Stimulated activated CD8-positive, alpha-beta memory T cell treated with anti-CD3 and anti-CD28 coated beads, Interleukin-15, amount 100 ng/mL, for 4 hours (primary cell): ENCODE data around the gene PDCD7.
A peak's percentile ranks its signal among the peaks of the same experiment; 100 is the strongest.
"Not testable (repeated sequence)": the region's sequence is repeated elsewhere in the genome, so short reads cannot be mapped to it uniquely, and the experiment has no call there.

Source experiments
- DNase-seq, 2 donors: peaks; one replicate each; pipeline ENCODE4 v3.0.0-alpha.2; 2020; ENCODE audit warnings: low read depth in 2 of 2

The PDCD7 gene

GRCh38 chr15:65091946-65092770, 41.5 kb downstream of the PDCD7 start:
- DNase-seq: no peak

GRCh38 chr15:65089206-65089824, 44.3 kb downstream of the PDCD7 start:
- no peak for DNase-seq

- DNase-seq: no peak
These were observed 45.0 kb downstream of the PDCD7 start for GRCh38 chr15:65088643-65089021.

GRCh38 chr15:65087873-65088642, 45.5 kb downstream of the PDCD7 start:
- DNase-seq: no peak

GRCh38 chr15:65087411-65087810, 46.2 kb downstream of the PDCD7 start:
- DNase-seq: no peak

GRCh38 chr15:65086680-65087111, 46.9 kb downstream of the PDCD7 start:
- DNase-seq: no peak

- DNase-seq: no peak
These were observed 47.5 kb downstream of the PDCD7 start for GRCh38 chr15:65085990-65086679.

- DNase-seq: no peak
These were observed 48.3 kb downstream of the PDCD7 start for GRCh38 chr15:65085207-65085753.

- DNase-seq: no peak
These were observed 49.0 kb downstream of the PDCD7 start for GRCh38 chr15:65084500-65085206.

GRCh38 chr15:65083262-65083701, 50.3 kb downstream of the PDCD7 start:
- DNase-seq: no peak

GRCh38 chr15:65082303-65082953, 51.2 kb downstream of the PDCD7 start:
- DNase-seq: no peak

GRCh38 chr15:65081758-65082157, 51.9 kb downstream of the PDCD7 start:
- peak; percentile 8 to 13 for DNase-seq

GRCh38 chr15:65081270-65081669, 52.3 kb downstream of the PDCD7 start:
- DNase-seq: no peak

GRCh38 chr15:65079580-65079979, 54.0 kb downstream of the PDCD7 start:
- no peak for DNase-seq

GRCh38 chr15:65077981-65078352, 55.6 kb downstream of the PDCD7 start:
- peak in 1 of 2 donors; percentile 2 for DNase-seq

GRCh38 chr15:65077291-65077980, 56.2 kb downstream of the PDCD7 start:
- no peak for DNase-seq

- no peak for DNase-seq
These were observed 56.9 kb downstream of the PDCD7 start, which contains the start of gene KBTBD13 for GRCh38 chr15:65076486-65077290. Gene KBTBD13, plus strand, starts transcription at chr15:65076746. Its CDS starts 70 bp downstream, at chr15:65076816.

GRCh38 chr15:65075607-65076395, 57.8 kb downstream of the PDCD7 start:
- not testable (repeated sequence) for DNase-seq
